Lower leg skin (tissue), 4 donors: ENCODE data around the gene C14orf93. TPM values are rescaled to one million over a fixed set of nuclear protein-coding genes. Genes with fewer than 3 reads are reported as not detected.

ENCODE experiments used
- DNase-seq, 2 donors: peaks; one replicate each; pipeline ENCODE4 v3.0.0-alpha.2; 2019; ENCODE audit warnings: low spot score in 2 of 2
- H3K4me3 ChIP-seq: fragments of 200-600 bp; sonication (generic); 2 replicates; pipeline ENCODE4 v1.5.1; 2017; ENCODE audit warnings: mild to moderate bottlenecking, low read depth; ENCODE audit not compliant: poor library complexity, severe bottlenecking
- CTCF ChIP-seq, 3 donors: fragments of 450-650 bp; IDR thresholded peaks; one replicate each; pipeline ENCODE4 v1.5.1; 2016; ENCODE audit warnings: antibody characterized with exemption in 3 of 3, mild to moderate bottlenecking in 3 of 3, moderate library complexity in 2 of 3
- POLR2A ChIP-seq, 2 donors: fragments of 450-650 bp; IDR thresholded peaks; one replicate each; pipeline ENCODE4 v1.6.1; 2016 to 2017; ENCODE audit warnings: antibody characterized with exemption in 2 of 2, mild to moderate bottlenecking in 1 of 2, moderate library complexity in 1 of 2
- WGBS, 2 donors: methylation state at CpG; one replicate each; pipeline ENCODE4 v1.1.5; 2018; 5-methylcytosine and 5-hydroxymethylcytosine counted together
- intact Hi-C: fragments of 100-400 bp; cut with DNase I; formaldehyde crosslinking; loops from one replicate; pipeline ENCODE4 v1.15.0; 2023; ENCODE audit warnings: low total_unique reads
- total RNA-seq, 4 donors: library from RNA; depleted of rRNA; stranded (reverse); fragments of >200 nt; gene quantifications; one replicate each; pipeline ENCODE4 v1.1.0, GENCODE V29; 2016

C14orf93 gene
- total RNA-seq, 4 donors from 2014 or later, result 16.9 to 29.6 (median 23.2) TPM

- intact Hi-C loops, result no loop called here
- WGBS, 2 donors, result 84 to 93% methylated on average over 6 of the region's 6 CpGs
- DNase-seq, result no peak
- H3K4me3 ChIP-seq, result no peak overlapping the region
- TF ChIP-seq CTCF (IDR thresholded peaks at IDR 0.05) (no peak), POLR2A (IDR thresholded peaks at IDR 0.05) (no peak)
Observed at GRCh38 chr14:22984959-22985658, 24.8 kb downstream of the C14orf93 start.

GRCh38 chr14:22982477-22983245, 27.3 kb downstream of the C14orf93 start, which contains the start of gene AJUBA:
Gene AJUBA, minus strand, starts transcription at chr14:22982551. Its CDS starts 285 bp downstream, at chr14:22982266.
- peak within 1 kb of the TSS; percentile 66 for H3K4me3 ChIP-seq
- WGBS, 2 donors, result 0 to 1% methylated on average over 35 to 42 of the region's 48 CpGs
- no peak for TF ChIP-seq POLR2A (IDR thresholded peaks at IDR 0.05)
- TF ChIP-seq CTCF (IDR thresholded peaks at IDR 0.05), result no peak
- intact Hi-C loops, result loop anchor here (2.0 kb wide), 1 partner anchor 52 kb away; no protein-coding TSS in a partner anchor
- DNase-seq, result peak; percentile 87 to 96

GRCh38 chr14:22981876-22982476, 28.0 kb downstream of the C14orf93 start:
- peak overlapping the region; percentile 66 for H3K4me3 ChIP-seq
- no peak for TF ChIP-seq CTCF (IDR thresholded peaks at IDR 0.05)
- TF ChIP-seq POLR2A (IDR thresholded peaks at IDR 0.05), result no peak
- WGBS, 2 donors, result 0 to 1% methylated on average over 18 to 30 of the region's 51 CpGs
- intact Hi-C loops, result loop anchor here (2.0 kb wide), 1 partner anchor 51 kb away; no protein-coding TSS in a partner anchor
- peak in 1 of 2 donors; percentile 88 for DNase-seq

GRCh38 chr14:22981090-22981875, 28.7 kb downstream of the C14orf93 start:
- DNase-seq, result peak in 1 of 2 donors; percentile 86
- WGBS, 2 donors, result 1 to 6% methylated on average over 23 to 39 of the region's 76 CpGs
- peak overlapping the region; percentile 66 for H3K4me3 ChIP-seq
- intact Hi-C loops, result no loop called here
- no peak for TF ChIP-seq POLR2A (IDR thresholded peaks at IDR 0.05)
- no peak for TF ChIP-seq CTCF (IDR thresholded peaks at IDR 0.05)

- H3K4me3 ChIP-seq, result peak overlapping the region; percentile 66
- TF ChIP-seq CTCF (IDR thresholded peaks at IDR 0.05), result no peak
- no peak for TF ChIP-seq POLR2A (IDR thresholded peaks at IDR 0.05)
- peak; percentile 25 to 90 for DNase-seq
- intact Hi-C loops, result no loop called here
- WGBS, 2 donors, result 0 to 2% methylated on average over 9 to 11 of the region's 41 CpGs
Observed at GRCh38 chr14:22980672-22981089, 29.3 kb downstream of the C14orf93 start.
